Activated B cell treated with CpG ODN at 0.5 μM for 24 hours (primary cell): ENCODE results near the gene CLTCL1. TPM values are rescaled to one million over a fixed set of nuclear protein-coding genes. Genes with fewer than 3 reads are reported as not detected.
A peak's percentile ranks its signal among the peaks of the same experiment; 100 is the strongest.

Source experiments
- ATAC-seq: fragments of 200-7000 bp; cut with Tn5 transposase; one replicate; pipeline ENCODE4 v1.10.0; 2021; ENCODE audit warnings: low read depth, mild to moderate bottlenecking, moderate library complexity
- CTCF ChIA-PET: fragments of 350-600 bp; sonication (Branson Sonifier 250); formaldehyde crosslinking; loops from one replicate; lab custom pipeline; 2021; ENCODE audit warnings: antibody characterized with exemption; lab: Charles Lee
- POLR2A ChIA-PET: fragments of 350-600 bp; sonication (Branson Sonifier 250); formaldehyde crosslinking; loops from one replicate; lab custom pipeline; 2021; ENCODE audit warnings: antibody characterized with exemption; lab: Charles Lee
- DNase-seq: peaks from one replicate; pipeline ENCODE4 v3.0.0; 2022
- H3K27ac Mint-ChIP-seq: one replicate; pipeline ENCODE4 v1.8.0; 2020; ENCODE audit warnings: mixed read lengths
- H3K27me3 Mint-ChIP-seq: one replicate; pipeline ENCODE4 v1.8.0; 2021; ENCODE audit warnings: mixed read lengths
- H3K36me3 Mint-ChIP-seq: one replicate; pipeline ENCODE4 v1.8.0; 2021; ENCODE audit warnings: low read depth, mixed read lengths
- H3K4me1 Mint-ChIP-seq: one replicate; pipeline ENCODE4 v1.8.0; 2021; ENCODE audit warnings: mixed read lengths
- H3K4me3 Mint-ChIP-seq: one replicate; pipeline ENCODE4 v1.8.0; 2020; ENCODE audit warnings: mild to moderate bottlenecking, mixed read lengths
- H3K9me3 Mint-ChIP-seq: one replicate; pipeline ENCODE4 v1.8.0; 2020; ENCODE audit warnings: mixed read lengths
- CTCF ChIP-seq: fragments of 200-600 bp; IDR thresholded peaks from one replicate; pipeline ENCODE4 v1.8.0; 2022; ENCODE audit warnings: antibody characterized with exemption, mild to moderate bottlenecking
- intact Hi-C: fragments of 100-400 bp; cut with micrococcal nuclease; formaldehyde crosslinking; loops from one replicate; pipeline ENCODE4 v1.15.1; 2024
- total RNA-seq: library from RNA; stranded (reverse); gene quantifications from 2 replicates; pipeline ENCODE4 v1.2.3, GENCODE V29; 2022

CLTCL1 gene
- total RNA-seq, 1 donor from 2014 or later, result 5.0 TPM

- no peak for ATAC-seq
- POLR2A ChIA-PET, result interaction anchor here (0.5 to 2.2 kb wide), 8 partner anchors 22 to 486 kb away, joined by 4 to 23 read pairs (median 10); partner anchors contain the start of genes CDC45, DGCR2, HIRA and MRPL40
- no peak for TF ChIP-seq CTCF
- DNase-seq, result no peak
- peak overlapping the region; percentile 95 for H3K27ac Mint-ChIP-seq
- CTCF ChIA-PET, result interaction anchor here (0.6 to 5.0 kb wide), 19 partner anchors 9 to 489 kb away, joined by 3 to 46 read pairs (median 3); partner anchors contain the start of gene DGCR6
- peaks cover 20% of the 10 kb centered on the region for H3K4me1 Mint-ChIP-seq
- H3K36me3 Mint-ChIP-seq, result peaks cover 44% of the 10 kb centered on the region
- peaks cover 13% of the 10 kb centered on the region for H3K27me3 Mint-ChIP-seq
- H3K4me3 Mint-ChIP-seq, result peak overlapping the region; percentile 100
- H3K9me3 Mint-ChIP-seq, result no peaks in the 10 kb centered on the region
- intact Hi-C loops, result loop anchor here (1.0 to 10.0 kb wide), 10 partner anchors 22 to 574 kb away; partner anchors contain the start of genes CDC45, CLTCL1, DGCR2 and MRPL40
Measured at GRCh38 chr22:19143967-19144400, 147.5 kb downstream of the CLTCL1 start.

GRCh38 chr22:19143212-19143611 lies 148.3 kb downstream of the CLTCL1 start:
- intact Hi-C loops, result loop anchor here (10.0 kb wide), 1 partner anchor 152 kb away; the partner anchor contains the start of gene CLTCL1
- no peak for TF ChIP-seq CTCF
- ChIA-PET POLR2A (interaction anchor here (2.1 to 2.2 kb wide), 2 partner anchors 21 to 336 kb away, joined by 17 to 23 read pairs; partner anchors contain the start of genes CDC45, DGCR2 and UFD1), CTCF (interaction anchor here (1.4 to 5.0 kb wide), 3 partner anchors 17 to 490 kb away, joined by 3 to 46 read pairs (median 14); no protein-coding TSS in a partner anchor)
- Mint-ChIP-seq H3K9me3 (no peaks in the 10 kb centered on the region), H3K27me3 (peaks cover 11% of the 10 kb centered on the region), H3K4me3 (peak overlapping the region; percentile 100), H3K4me1 (peaks cover 20% of the 10 kb centered on the region), H3K27ac (no peak overlapping the region), H3K36me3 (peaks cover 50% of the 10 kb centered on the region)
- no peak for DNase-seq
- ATAC-seq, result no peak

- peaks cover 20% of the 10 kb centered on the region for H3K4me1 Mint-ChIP-seq
- H3K9me3 Mint-ChIP-seq, result no peaks in the 10 kb centered on the region
- no peak for TF ChIP-seq CTCF
- ATAC-seq (no peak), DNase-seq (no peak)
- H3K27ac Mint-ChIP-seq, result no peak overlapping the region
- ChIA-PET CTCF (no interaction called here), POLR2A (no interaction called here)
- H3K36me3 Mint-ChIP-seq, result peaks cover 55% of the 10 kb centered on the region
- peaks cover 5% of the 10 kb centered on the region for H3K27me3 Mint-ChIP-seq
- intact Hi-C loops, result loop anchor here (10.0 kb wide), 1 partner anchor 152 kb away; the partner anchor contains the start of gene CLTCL1
- peak overlapping the region; percentile 38 for H3K4me3 Mint-ChIP-seq
Measured at GRCh38 chr22:19142394-19142793, 149.1 kb downstream of the CLTCL1 start.

GRCh38 chr22:19139974-19140373 lies 151.5 kb downstream of the CLTCL1 start:
- TF ChIP-seq CTCF, result no peak
- no peak for DNase-seq
- Mint-ChIP-seq H3K4me3 (no peak overlapping the region), H3K36me3 (peaks cover 76% of the 10 kb centered on the region), H3K27ac (no peak overlapping the region), H3K4me1 (peaks cover 20% of the 10 kb centered on the region), H3K9me3 (no peaks in the 10 kb centered on the region), H3K27me3 (peaks cover 2% of the 10 kb centered on the region)
- ChIA-PET CTCF (no interaction called here), POLR2A (no interaction called here)
- no peak for ATAC-seq
- intact Hi-C loops, result loop anchor here (10.0 kb wide), 1 partner anchor 155 kb away; the partner anchor contains the start of gene CLTCL1

- Mint-ChIP-seq H3K4me1 (peaks cover 11% of the 10 kb centered on the region), H3K9me3 (no peaks in the 10 kb centered on the region), H3K27ac (no peak overlapping the region), H3K36me3 (peaks cover 80% of the 10 kb centered on the region), H3K4me3 (no peak overlapping the region), H3K27me3 (no peaks in the 10 kb centered on the region)
- POLR2A ChIA-PET, result no interaction called here
- CTCF ChIA-PET, result interaction anchor here (0.6 kb wide), 1 partner anchor 581 kb away, joined by 3 read pairs; no protein-coding TSS in a partner anchor
- ATAC-seq, result no peak
- no peak for TF ChIP-seq CTCF
- DNase-seq, result no peak
- intact Hi-C loops, result no loop called here
Measured at GRCh38 chr22:19139001-19139356, 152.5 kb downstream of the CLTCL1 start.
